Measurements from ENCODE around the gene PTPN3.

The PTPN3 gene

DNA sequence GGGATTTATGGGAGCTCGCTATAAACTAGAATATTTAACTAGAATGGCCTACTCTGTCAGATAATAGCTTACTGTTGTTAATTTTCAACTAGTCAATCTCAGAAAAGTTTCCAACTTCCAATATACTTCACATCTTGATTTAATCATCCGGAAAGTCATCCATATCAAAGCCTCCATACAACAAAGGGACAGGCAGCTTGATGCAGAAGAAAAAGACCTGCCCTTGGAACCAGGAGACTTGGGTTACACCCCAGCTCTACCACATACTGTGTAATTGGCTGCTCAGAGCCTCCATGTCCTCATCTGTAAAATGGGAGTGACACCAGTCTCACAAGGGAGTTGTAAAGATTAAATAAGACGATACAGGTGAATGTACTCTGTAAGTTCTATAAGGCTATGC is 1.9 kb downstream of the PTPN3 start:
- TF ChIP-seq, protein P1, sequence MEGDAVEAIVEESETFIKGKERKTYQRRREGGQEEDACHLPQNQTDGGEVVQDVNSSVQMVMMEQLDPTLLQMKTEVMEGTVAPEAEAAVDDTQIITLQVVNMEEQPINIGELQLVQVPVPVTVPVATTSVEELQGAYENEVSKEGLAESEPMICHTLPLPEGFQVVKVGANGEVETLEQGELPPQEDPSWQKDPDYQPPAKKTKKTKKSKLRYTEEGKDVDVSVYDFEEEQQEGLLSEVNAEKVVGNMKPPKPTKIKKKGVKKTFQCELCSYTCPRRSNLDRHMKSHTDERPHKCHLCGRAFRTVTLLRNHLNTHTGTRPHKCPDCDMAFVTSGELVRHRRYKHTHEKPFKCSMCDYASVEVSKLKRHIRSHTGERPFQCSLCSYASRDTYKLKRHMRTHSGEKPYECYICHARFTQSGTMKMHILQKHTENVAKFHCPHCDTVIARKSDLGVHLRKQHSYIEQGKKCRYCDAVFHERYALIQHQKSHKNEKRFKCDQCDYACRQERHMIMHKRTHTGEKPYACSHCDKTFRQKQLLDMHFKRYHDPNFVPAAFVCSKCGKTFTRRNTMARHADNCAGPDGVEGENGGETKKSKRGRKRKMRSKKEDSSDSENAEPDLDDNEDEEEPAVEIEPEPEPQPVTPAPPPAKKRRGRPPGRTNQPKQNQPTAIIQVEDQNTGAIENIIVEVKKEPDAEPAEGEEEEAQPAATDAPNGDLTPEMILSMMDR (IDR thresholded peaks at IDR 0.05; ENCODE audit: insufficient read depth, low read length, poor library complexity, severe bottlenecking) = no peak
- no peak for TF ChIP-seq EZH2phosphoT487 (conservative IDR thresholded peaks at IDR 0.05; ENCODE audit: low read length)
- H3F3A ChIP-seq (ENCODE audit: insufficient read depth) = no peaks in the 10 kb centered on the region
- no peaks in the 10 kb centered on the region for H3K9me2 ChIP-seq (replicated peaks; ENCODE audit: insufficient read depth, low read length)
- H3K9me3 ChIP-seq (ENCODE audit: insufficient read depth, low read length) = no peaks in the 10 kb centered on the region
- no peak overlapping the region for H3K9ac ChIP-seq (ENCODE audit: low read length)
- H2AFZ ChIP-seq (ENCODE audit: low read depth, low read length, severe bottlenecking) = no peak overlapping the region
- H3K79me2 ChIP-seq (ENCODE audit: insufficient read depth, low read length) = no peaks in the 10 kb centered on the region
- no peak overlapping the region for H3K4me2 ChIP-seq (ENCODE audit: low read depth, low read length, poor library complexity, severe bottlenecking)
- H3K4me3 ChIP-seq (ENCODE audit: insufficient read depth, low read length, poor library complexity, severe bottlenecking) = no peak overlapping the region
- no peaks in the 10 kb centered on the region for H4K20me1 ChIP-seq (ENCODE audit: low read depth, low read length)
- H3K27ac ChIP-seq (ENCODE audit: low read depth, low read length) = no peak overlapping the region
- H3K27me3 ChIP-seq (ENCODE audit: low read length) = no peaks in the 10 kb centered on the region
- H3K36me3 ChIP-seq (ENCODE audit: low read length) = no peaks in the 10 kb centered on the region

DNA sequence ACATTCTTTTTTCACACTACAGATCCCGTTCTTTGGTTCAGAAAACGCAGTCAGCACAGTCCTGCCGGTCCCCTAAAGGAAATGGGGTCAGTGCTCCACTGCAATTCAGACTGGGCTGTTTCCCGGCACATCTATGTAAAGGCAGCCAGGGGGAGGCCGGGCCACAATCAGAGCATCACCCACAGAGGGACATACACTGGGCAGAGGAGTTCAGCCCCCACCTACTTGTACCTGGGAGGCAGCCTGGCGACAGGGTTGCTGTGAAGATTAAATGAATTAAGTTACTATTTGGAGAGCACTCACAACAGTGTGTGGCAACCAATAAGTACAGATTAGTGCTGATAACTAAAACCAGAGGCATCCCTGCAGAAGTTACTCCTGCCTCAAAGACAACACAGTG is 4.5 kb downstream of the PTPN3 start:
- Histone ChIP-seq H3K27me3 (ENCODE audit: low read length) (no peaks in the 10 kb centered on the region), H2AFZ (ENCODE audit: low read depth, low read length, severe bottlenecking) (no peak overlapping the region), H3K4me2 (ENCODE audit: low read depth, low read length, poor library complexity, severe bottlenecking) (no peak overlapping the region), H3K9me3 (ENCODE audit: insufficient read depth, low read length) (no peaks in the 10 kb centered on the region), H3K27ac (ENCODE audit: low read depth, low read length) (no peak overlapping the region), H4K20me1 (ENCODE audit: low read depth, low read length) (no peaks in the 10 kb centered on the region), H3K4me3 (ENCODE audit: insufficient read depth, low read length, poor library complexity, severe bottlenecking) (no peak overlapping the region), H3K9ac (ENCODE audit: low read length) (no peak overlapping the region), H3K79me2 (ENCODE audit: insufficient read depth, low read length) (no peaks in the 10 kb centered on the region), H3K9me2 (replicated peaks; ENCODE audit: insufficient read depth, low read length) (no peaks in the 10 kb centered on the region), H3K36me3 (ENCODE audit: low read length) (no peaks in the 10 kb centered on the region), H3F3A (ENCODE audit: insufficient read depth) (no peaks in the 10 kb centered on the region)
- TF ChIP-seq, protein P1 (IDR thresholded peaks at IDR 0.05; ENCODE audit: insufficient read depth, low read length, poor library complexity, severe bottlenecking) = no peak
- TF ChIP-seq EZH2phosphoT487 (conservative IDR thresholded peaks at IDR 0.05; ENCODE audit: low read length) = no peak

DNA sequence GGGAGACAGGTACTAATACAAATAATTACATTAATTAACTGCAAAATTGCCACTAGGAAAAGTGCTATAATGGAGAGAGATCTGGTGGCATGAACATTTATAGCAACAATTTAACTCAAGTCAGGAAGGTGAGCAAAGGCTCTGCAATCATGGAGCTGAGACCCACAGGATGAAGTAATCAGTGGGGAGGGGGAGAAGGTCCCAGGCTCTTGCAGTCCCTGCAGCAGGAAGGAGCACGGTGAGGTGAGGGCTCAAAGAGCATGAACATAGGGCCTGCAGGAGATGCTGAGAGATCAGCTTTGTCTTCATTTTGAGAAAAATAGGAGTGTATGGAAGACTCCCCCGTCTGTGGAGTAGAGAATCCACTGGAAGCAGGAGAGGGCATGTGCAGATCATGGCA is 6.5 kb downstream of the PTPN3 start:
- no peak overlapping the region for H3K4me2 ChIP-seq (ENCODE audit: low read depth, low read length, poor library complexity, severe bottlenecking)
- H3K9ac ChIP-seq (ENCODE audit: low read length) = no peak overlapping the region
- H4K20me1 ChIP-seq (ENCODE audit: low read depth, low read length) = no peaks in the 10 kb centered on the region
- H3F3A ChIP-seq (ENCODE audit: insufficient read depth) = no peaks in the 10 kb centered on the region
- no peaks in the 10 kb centered on the region for H3K79me2 ChIP-seq (ENCODE audit: insufficient read depth, low read length)
- TF ChIP-seq, protein P1 (IDR thresholded peaks at IDR 0.05; ENCODE audit: insufficient read depth, low read length, poor library complexity, severe bottlenecking) = no peak
- TF ChIP-seq EZH2phosphoT487 (conservative IDR thresholded peaks at IDR 0.05; ENCODE audit: low read length) = no peak
- H3K4me3 ChIP-seq (ENCODE audit: insufficient read depth, low read length, poor library complexity, severe bottlenecking) = no peak overlapping the region
- no peaks in the 10 kb centered on the region; the same call in 1 of the 2 replicates for H3K27me3 ChIP-seq (ENCODE audit: low read length)
- H3K27ac ChIP-seq (ENCODE audit: low read depth, low read length) = no peak overlapping the region
- H3K36me3 ChIP-seq (ENCODE audit: low read length) = no peaks in the 10 kb centered on the region
- no peaks in the 10 kb centered on the region for H3K9me2 ChIP-seq (replicated peaks; ENCODE audit: insufficient read depth, low read length)
- H2AFZ ChIP-seq (ENCODE audit: low read depth, low read length, severe bottlenecking) = no peak overlapping the region
- H3K9me3 ChIP-seq (ENCODE audit: insufficient read depth, low read length) = no peaks in the 10 kb centered on the region

Measured in SU-DHL-6 (cell line).